HEK293 (cell line): ENCODE measurements around the gene RASSF1.

Experiments used
- CTCF ChIA-PET: fragments of 350-600 bp; formaldehyde crosslinking; extraction: SDS; loops from one replicate; lab custom pipeline; 2021; ENCODE audit warnings: antibody characterized with exemption; lab: Yijun Ruan, JAX
- POLR2A ChIA-PET: fragments of 300-600 bp; formaldehyde crosslinking; extraction: SDS; loops from one replicate; lab custom pipeline; 2020; ENCODE audit warnings: antibody characterized with exemption, inconsistent platforms; lab: Yijun Ruan, JAX
- H3K27ac ChIP-seq: fragments of 200-500 bp; sonication (Bioruptor generic); 2 replicates; pipeline ENCODE4 v1.5.1; 2014; ENCODE audit warnings: low read depth, low read length, control low read depth, inconsistent platforms; ENCODE audit errors: extremely low read depth
- H3K36me3 ChIP-seq, 2 experiments: fragments of 200-500 bp in 1 of 2; sonication (Bioruptor generic) in 1 of 2; 1 replicate in 1 of 2; 2 replicates in 1 of 2; pipeline ENCODE4 v1.5.1; 2014 to 2017; ENCODE audit warnings: inconsistent platforms in 2 of 2, low read length in 2 of 2; ENCODE audit not compliant: control insufficient read depth in 2 of 2, insufficient read depth in 1 of 2
- H3K4me1 ChIP-seq: fragments of 200-500 bp; sonication (Bioruptor generic); 2 replicates; pipeline ENCODE4 v1.5.1; 2014; ENCODE audit warnings: mild to moderate bottlenecking, low read length, inconsistent platforms; ENCODE audit not compliant: control insufficient read depth, insufficient read depth
- H3K4me3 ChIP-seq: 2 replicates; pipeline ENCODE4 v1.5.1; 2011; ENCODE audit warnings: low read depth, mild to moderate bottlenecking, control low read depth, low read length, moderate library complexity
- H3K9me3 ChIP-seq: fragments of 200-500 bp; sonication (Bioruptor generic); 2 replicates; pipeline ENCODE4 v1.5.1; 2014; ENCODE audit warnings: low read depth, low read length, inconsistent platforms; ENCODE audit not compliant: control insufficient read depth, insufficient read depth
- EGR2 ChIP-seq: fragments of 450-650 bp; formaldehyde crosslinking; IDR thresholded peaks from 2 replicates; pipeline ENCODE4 v1.5.1; 2016; ENCODE audit warnings: low read depth, missing biosample characterization, missing genetic modification characterization
- ELK4 ChIP-seq: IDR thresholded peaks from 2 replicates; pipeline ENCODE4 v1.6.1; 2011; ENCODE audit warnings: mild to moderate bottlenecking, low read depth, low read length, borderline replicate concordance
- FEZF1 ChIP-seq: fragments of 450-650 bp; formaldehyde crosslinking; IDR thresholded peaks from 2 replicates; pipeline ENCODE4 v1.5.1; 2016; ENCODE audit warnings: missing biosample characterization, missing genetic modification characterization
- GLIS2 ChIP-seq: fragments of 450-650 bp; formaldehyde crosslinking; IDR thresholded peaks from 2 replicates; pipeline ENCODE4 v1.5.1; 2016; ENCODE audit warnings: missing biosample characterization, missing genetic modification characterization
- IKZF3 ChIP-seq: fragments of 450-650 bp; IDR thresholded peaks from 2 replicates; pipeline ENCODE4 v1.5.0; 2018; ENCODE audit warnings: missing biosample characterization, mild to moderate bottlenecking, missing genetic modification characterization, moderate library complexity
- KLF8 ChIP-seq: fragments of 450-650 bp; formaldehyde crosslinking; IDR thresholded peaks from 2 replicates; pipeline ENCODE4 v1.5.1; 2016; ENCODE audit warnings: missing biosample characterization, missing genetic modification characterization
- PBX3 ChIP-seq: sonication (generic); formaldehyde crosslinking; IDR thresholded peaks from 2 replicates; pipeline ENCODE4 v1.8.1; 2022; ENCODE audit warnings: mild to moderate bottlenecking, moderate library complexity, missing genetic modification reagents
- SCRT2 ChIP-seq: fragments of 450-650 bp; formaldehyde crosslinking; IDR thresholded peaks from 2 replicates; pipeline ENCODE4 v1.5.1; 2016; ENCODE audit warnings: missing biosample characterization, missing genetic modification characterization
- SP3 ChIP-seq: fragments of 450-650 bp; formaldehyde crosslinking; IDR thresholded peaks from 2 replicates; pipeline ENCODE4 v1.5.1; 2016; ENCODE audit warnings: missing biosample characterization, missing genetic modification characterization
- ZBTB20 ChIP-seq: fragments of 450-650 bp; formaldehyde crosslinking; IDR thresholded peaks from 2 replicates; pipeline ENCODE4 v1.5.1; 2016; ENCODE audit warnings: missing biosample characterization, missing genetic modification characterization
- ZBTB26 ChIP-seq: fragments of 450-650 bp; formaldehyde crosslinking; optimal IDR thresholded peaks from 2 replicates; pipeline ENCODE3; 2016; ENCODE audit warnings: missing biosample characterization, mild to moderate bottlenecking, missing genetic modification characterization
- ZBTB48 ChIP-seq: fragments of 450-650 bp; formaldehyde crosslinking; IDR thresholded peaks from 2 replicates; pipeline ENCODE4 v1.5.1; 2016; ENCODE audit warnings: missing biosample characterization, missing genetic modification characterization
- ZEB2 ChIP-seq: fragments of 450-650 bp; formaldehyde crosslinking; IDR thresholded peaks from 2 replicates; pipeline ENCODE4 v1.5.1; 2016; ENCODE audit warnings: missing biosample characterization, missing genetic modification characterization
- ZFP69B ChIP-seq: fragments of 450-650 bp; formaldehyde crosslinking; IDR thresholded peaks from 2 replicates; pipeline ENCODE4 v1.5.1; 2016; ENCODE audit warnings: missing biosample characterization, missing genetic modification characterization
- ZNF146 ChIP-seq: fragments of 450-650 bp; formaldehyde crosslinking; IDR thresholded peaks from 2 replicates; pipeline ENCODE4 v1.5.1; 2016; ENCODE audit warnings: missing biosample characterization, missing genetic modification characterization
- ZNF184 ChIP-seq: fragments of 450-650 bp; IDR thresholded peaks from 2 replicates; pipeline ENCODE4 v1.5.1; 2018; ENCODE audit warnings: missing biosample characterization, mild to moderate bottlenecking, missing genetic modification characterization
- ZNF2 ChIP-seq: fragments of 450-650 bp; formaldehyde crosslinking; IDR thresholded peaks from 2 replicates; pipeline ENCODE4 v1.5.1; 2016; ENCODE audit warnings: missing biosample characterization, missing genetic modification characterization
- ZNF398 ChIP-seq: fragments of 450-650 bp; formaldehyde crosslinking; IDR thresholded peaks from 2 replicates; pipeline ENCODE4 v1.5.1; 2017; ENCODE audit warnings: missing biosample characterization, missing genetic modification characterization
- ZNF488 ChIP-seq: fragments of 450-650 bp; formaldehyde crosslinking; IDR thresholded peaks from 2 replicates; pipeline ENCODE4 v1.5.1; 2016; ENCODE audit warnings: missing biosample characterization, missing genetic modification characterization
- ZNF501 ChIP-seq: fragments of 450-650 bp; formaldehyde crosslinking; IDR thresholded peaks from 2 replicates; pipeline ENCODE4 v1.5.1; 2016; ENCODE audit warnings: missing biosample characterization, missing genetic modification characterization
- ZNF548 ChIP-seq: fragments of 450-650 bp; formaldehyde crosslinking; IDR thresholded peaks from 2 replicates; pipeline ENCODE4 v1.5.1; 2016; ENCODE audit warnings: missing biosample characterization, missing genetic modification characterization
- ZNF560 ChIP-seq: fragments of 450-650 bp; formaldehyde crosslinking; IDR thresholded peaks from 2 replicates; pipeline ENCODE4 v1.5.1; 2017; ENCODE audit warnings: missing biosample characterization, missing genetic modification characterization, borderline replicate concordance
- ZNF561 ChIP-seq: fragments of 450-650 bp; IDR thresholded peaks from 2 replicates; pipeline ENCODE4 v1.5.1; 2018; ENCODE audit warnings: missing biosample characterization, missing genetic modification characterization, borderline replicate concordance
- ZNF624 ChIP-seq: fragments of 450-650 bp; formaldehyde crosslinking; IDR thresholded peaks from 2 replicates; pipeline ENCODE4 v1.5.1; 2017; ENCODE audit warnings: missing biosample characterization, missing genetic modification characterization
- ZNF677 ChIP-seq: fragments of 450-650 bp; IDR thresholded peaks from 2 replicates; pipeline ENCODE4 v1.5.0; 2018; ENCODE audit warnings: missing biosample characterization, mild to moderate bottlenecking, missing genetic modification characterization, moderate library complexity

The RASSF1 gene

GRCh38 chr3:50299638-50299928 lies 41.1 kb downstream of the RASSF1 start (continued):
- TF ChIP-seq ELK4 (no peak), ZNF184 (tag by site-specific recombination) (0 out of 2 replicates have a peak, but pooled peaks have one; percentile 54), PBX3 (no peak), KLF8 (tag by site-specific recombination) (no peak; the same call in 1 of the 2 replicates), FEZF1 (tag by site-specific recombination) (no peak), IKZF3 (tag by site-specific recombination) (0 out of 2 replicates have a peak, but pooled peaks have one; percentile 21), ZBTB26 (tag by site-specific recombination) (no peak), SCRT2 (no peak), ZNF501 (tag by site-specific recombination) (no peak), ZNF561 (no peak), ZNF146 (tag by site-specific recombination) (no peak)

GRCh38 chr3:50298836-50299637 lies 41.6 kb downstream of the RASSF1 start, which contains the start of the genes HYAL3 and NAA80:
HYAL3 (minus strand) TSS chr3:50299405; CDS start chr3:50295602, 3,803 bp downstream.
NAA80 (minus strand) TSS chr3:50299405; CDS start chr3:50297463, 1,942 bp downstream.
- peaks cover 0 to 4% of the 10 kb centered on the region in 2 experiments; a peak in 1 of 3 replicates for H3K36me3 ChIP-seq
- no peaks in the 10 kb centered on the region for H3K4me1 ChIP-seq
- H3K4me3 ChIP-seq, result peak within 1 kb of the TSS; percentile 69
- H3K9me3 ChIP-seq, result no peaks in the 10 kb centered on the region
- ChIA-PET POLR2A (interaction anchor here (0.6 to 2.2 kb wide), 17 partner anchors 9 to 270 kb away, joined by 3 to 34 read pairs (median 4); partner anchors contain the start of genes CYB561D2, GNAI2, HEMK1 and LSMEM2), CTCF (interaction anchor here (0.6 to 2.0 kb wide), 9 partner anchors 18 to 89 kb away, joined by 3 to 7 read pairs (median 4); partner anchors contain the start of gene HYAL2)
- peak within 1 kb of the TSS; percentile 56 for H3K27ac ChIP-seq
- TF ChIP-seq ZFP69B (tag by site-specific recombination) (peak; percentile 30; the same call in 1 of the 2 replicates), ZNF488 (tag by site-specific recombination) (no peak), ZNF2 (tag by site-specific recombination) (peak; percentile 73; the same call in 1 of the 2 replicates), ZEB2 (0 out of 2 replicates have a peak, but pooled peaks have one; percentile 33), ZBTB48 (tag by site-specific recombination) (0 out of 2 replicates have a peak, but pooled peaks have one; percentile 60), EGR2 (tag by site-specific recombination) (no peak), ZBTB20 (tag by site-specific recombination) (peak; percentile 71), ZNF560 (tag by site-specific recombination) (no peak), SP3 (tag by site-specific recombination) (peak; percentile 79), PBX3 (no peak), ZNF548 (no peak), ZNF677 (tag by site-specific recombination) (no peak), ZNF624 (tag by site-specific recombination) (no peak), ZNF501 (tag by site-specific recombination) (peak; percentile 87), GLIS2 (tag by site-specific recombination) (peak; percentile 98), ZNF398 (peak; percentile 99)
